A673 (cell line): ENCODE data around the gene RFX2.

Experiments
- EZH2 ChIP-seq: fragments of 200-600 bp; sonication (generic); IDR thresholded peaks from 2 replicates; pipeline ENCODE4 v1.6.1; 2017; ENCODE audit warnings: borderline replicate concordance, low read depth, mild to moderate bottlenecking, mixed read lengths, antibody characterized with exemption, low read length; ENCODE audit not compliant: poor library complexity, severe bottlenecking
- TF ChIP-seq, protein P1 (sequence below): fragments of 300-800, 200-600 bp; sonication (generic); conservative IDR thresholded peaks from 2 replicates; pipeline ENCODE4 v1.5.1; 2017; ENCODE audit warnings: low read depth, mild to moderate bottlenecking, antibody characterized with exemption, low read length, moderate library complexity, mixed read lengths

DNA sequence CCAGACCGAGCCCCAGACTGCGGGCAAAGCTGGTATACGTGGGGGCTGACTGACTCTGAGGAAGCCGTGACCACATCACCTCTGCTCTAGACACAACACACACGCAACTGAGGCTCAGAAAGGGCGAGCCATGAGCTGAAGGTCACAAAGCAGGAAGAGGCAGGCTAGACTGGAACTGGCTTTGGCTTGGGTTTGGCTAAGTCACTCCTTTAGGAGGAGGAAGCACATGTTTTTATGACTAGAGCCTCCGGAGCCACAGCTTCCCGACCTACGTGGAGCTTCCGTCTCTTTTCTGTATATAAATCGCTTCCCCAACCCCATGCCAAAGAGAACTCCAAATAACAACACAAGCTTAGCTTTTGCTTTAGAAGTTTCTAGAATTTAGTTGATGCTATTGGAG lies 48.0 kb downstream of the RFX2 start:
- TF ChIP-seq, protein P1, sequence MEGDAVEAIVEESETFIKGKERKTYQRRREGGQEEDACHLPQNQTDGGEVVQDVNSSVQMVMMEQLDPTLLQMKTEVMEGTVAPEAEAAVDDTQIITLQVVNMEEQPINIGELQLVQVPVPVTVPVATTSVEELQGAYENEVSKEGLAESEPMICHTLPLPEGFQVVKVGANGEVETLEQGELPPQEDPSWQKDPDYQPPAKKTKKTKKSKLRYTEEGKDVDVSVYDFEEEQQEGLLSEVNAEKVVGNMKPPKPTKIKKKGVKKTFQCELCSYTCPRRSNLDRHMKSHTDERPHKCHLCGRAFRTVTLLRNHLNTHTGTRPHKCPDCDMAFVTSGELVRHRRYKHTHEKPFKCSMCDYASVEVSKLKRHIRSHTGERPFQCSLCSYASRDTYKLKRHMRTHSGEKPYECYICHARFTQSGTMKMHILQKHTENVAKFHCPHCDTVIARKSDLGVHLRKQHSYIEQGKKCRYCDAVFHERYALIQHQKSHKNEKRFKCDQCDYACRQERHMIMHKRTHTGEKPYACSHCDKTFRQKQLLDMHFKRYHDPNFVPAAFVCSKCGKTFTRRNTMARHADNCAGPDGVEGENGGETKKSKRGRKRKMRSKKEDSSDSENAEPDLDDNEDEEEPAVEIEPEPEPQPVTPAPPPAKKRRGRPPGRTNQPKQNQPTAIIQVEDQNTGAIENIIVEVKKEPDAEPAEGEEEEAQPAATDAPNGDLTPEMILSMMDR, result no peak
- TF ChIP-seq EZH2, result no peak
